ENCODE measurements around the gene PUSL1.

DNA sequence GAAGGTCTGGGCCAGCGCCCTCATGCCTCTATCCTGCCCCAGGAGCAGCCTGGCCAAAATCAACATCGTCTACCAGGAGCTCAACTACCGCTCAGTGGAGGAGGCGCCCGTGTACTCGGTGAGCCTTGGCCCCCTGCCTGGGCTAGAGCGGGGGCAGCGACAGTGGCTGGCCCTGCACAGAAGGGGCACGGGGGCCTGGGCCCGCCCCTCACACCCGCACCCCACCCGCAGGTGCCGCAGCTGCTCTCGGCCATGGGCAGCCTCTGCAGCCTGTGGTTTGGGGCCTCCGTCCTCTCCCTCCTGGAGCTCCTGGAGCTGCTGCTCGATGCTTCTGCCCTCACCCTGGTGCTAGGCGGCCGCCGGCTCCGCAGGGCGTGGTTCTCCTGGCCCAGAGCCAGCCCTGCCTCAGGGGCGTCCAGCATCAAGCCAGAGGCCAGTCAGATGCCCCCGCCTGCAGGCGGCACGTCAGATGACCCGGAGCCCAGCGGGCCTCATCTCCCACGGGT, 17.3 kb upstream of the PUSL1 start:
- TF ChIP-seq POLR2A (IDR thresholded peaks at IDR 0.05), result no peak
- TF ChIP-seq, protein P1, sequence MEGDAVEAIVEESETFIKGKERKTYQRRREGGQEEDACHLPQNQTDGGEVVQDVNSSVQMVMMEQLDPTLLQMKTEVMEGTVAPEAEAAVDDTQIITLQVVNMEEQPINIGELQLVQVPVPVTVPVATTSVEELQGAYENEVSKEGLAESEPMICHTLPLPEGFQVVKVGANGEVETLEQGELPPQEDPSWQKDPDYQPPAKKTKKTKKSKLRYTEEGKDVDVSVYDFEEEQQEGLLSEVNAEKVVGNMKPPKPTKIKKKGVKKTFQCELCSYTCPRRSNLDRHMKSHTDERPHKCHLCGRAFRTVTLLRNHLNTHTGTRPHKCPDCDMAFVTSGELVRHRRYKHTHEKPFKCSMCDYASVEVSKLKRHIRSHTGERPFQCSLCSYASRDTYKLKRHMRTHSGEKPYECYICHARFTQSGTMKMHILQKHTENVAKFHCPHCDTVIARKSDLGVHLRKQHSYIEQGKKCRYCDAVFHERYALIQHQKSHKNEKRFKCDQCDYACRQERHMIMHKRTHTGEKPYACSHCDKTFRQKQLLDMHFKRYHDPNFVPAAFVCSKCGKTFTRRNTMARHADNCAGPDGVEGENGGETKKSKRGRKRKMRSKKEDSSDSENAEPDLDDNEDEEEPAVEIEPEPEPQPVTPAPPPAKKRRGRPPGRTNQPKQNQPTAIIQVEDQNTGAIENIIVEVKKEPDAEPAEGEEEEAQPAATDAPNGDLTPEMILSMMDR (IDR thresholded peaks at IDR 0.05), result no peak
